Stimulated activated CD4-positive, alpha-beta T cell treated with anti-CD3 and anti-CD28 coated beads, Interleukin-1b, Interleukin-23, amount 100 ng/mL, for 4 hours (primary cell): ENCODE results near the gene STAC2.
A peak's percentile ranks its signal among the peaks of the same experiment; 100 is the strongest.

Source experiments
- DNase-seq, 2 donors: peaks; one replicate each; pipeline ENCODE4 v3.0.0-alpha.2; 2020; ENCODE audit warnings: low read depth in 2 of 2

The STAC2 gene

DNA sequence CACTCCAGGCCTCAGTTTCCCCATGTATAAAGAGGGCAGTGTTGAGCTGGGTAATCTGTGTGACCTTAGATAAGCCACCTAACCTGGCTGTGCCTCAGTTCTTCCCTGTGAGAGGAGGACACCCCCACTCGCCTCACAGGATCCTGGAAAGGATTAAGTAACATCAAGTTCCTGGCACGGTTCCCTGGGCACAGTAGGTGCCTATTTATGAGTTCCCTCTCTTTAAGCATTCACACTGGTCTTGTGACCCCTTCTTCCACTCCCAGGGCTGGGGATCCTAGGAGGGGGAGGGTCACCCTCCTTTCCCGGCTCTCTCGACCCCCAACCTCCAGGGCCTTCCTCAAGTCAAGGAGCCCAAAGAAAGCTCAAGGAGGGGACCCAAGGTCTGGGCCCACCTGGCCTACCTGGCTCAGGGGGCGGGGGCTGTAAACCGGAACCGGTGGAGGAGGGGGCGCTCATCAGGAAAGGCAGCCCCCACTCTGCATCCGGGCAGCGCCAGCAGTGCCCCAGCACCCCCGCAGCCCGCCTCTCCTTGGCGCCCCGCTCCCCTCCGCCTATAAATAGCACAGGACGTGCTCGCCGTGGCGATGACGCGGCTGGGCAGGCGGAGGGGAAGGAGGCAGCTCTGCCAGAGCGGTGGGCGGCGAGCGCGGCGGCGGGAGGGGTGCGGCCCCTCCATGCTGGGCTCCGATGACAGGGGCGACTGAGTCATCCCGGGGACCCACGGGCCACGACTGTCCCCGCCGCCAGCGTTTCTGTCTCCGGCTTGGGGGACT is 16.2 kb downstream of the STAC2 start:
- DNase-seq, result peak; percentile 66 to 77

DNA sequence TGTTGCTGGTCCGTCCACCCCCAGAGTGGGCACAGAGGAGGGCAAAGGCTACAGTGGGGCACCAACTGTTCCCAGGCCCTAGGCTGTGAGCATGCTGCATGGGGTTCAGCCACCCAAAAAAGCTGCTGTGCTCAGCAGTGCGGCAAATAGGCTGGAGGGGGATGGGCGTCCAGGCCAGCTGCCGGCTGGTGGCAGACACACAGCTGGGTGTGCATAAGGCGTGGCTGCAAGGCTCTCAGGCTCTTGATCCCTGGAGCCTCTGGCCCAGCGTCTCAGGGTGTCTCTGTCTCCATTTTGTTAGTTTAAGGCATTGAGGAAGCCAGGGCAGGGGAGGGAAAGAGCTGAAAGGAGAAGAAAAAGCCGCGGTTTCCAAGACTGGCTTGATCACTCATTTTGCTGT is 16.9 kb downstream of the STAC2 start:
- no peak for DNase-seq

DNA sequence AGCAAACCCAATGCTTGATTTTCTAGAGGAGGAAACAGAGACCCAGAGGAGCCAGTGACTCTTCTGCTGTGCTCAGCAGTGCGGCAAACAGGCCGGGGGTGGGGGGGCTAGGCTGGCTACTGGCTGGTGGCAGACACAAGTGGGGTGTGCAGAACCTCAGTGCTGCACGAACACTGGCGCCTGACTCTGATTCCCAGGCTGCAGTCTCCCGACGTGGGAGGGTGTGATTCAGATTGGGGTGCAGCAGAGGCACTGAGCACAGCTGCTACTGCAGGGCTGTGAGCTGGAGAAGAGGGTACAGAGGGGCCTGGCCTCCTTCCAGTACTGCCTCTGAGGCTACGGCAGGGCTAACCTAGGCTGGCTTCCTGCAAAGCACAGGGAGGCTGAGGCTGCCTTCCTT is 17.6 kb downstream of the STAC2 start:
- no peak for DNase-seq

DNA sequence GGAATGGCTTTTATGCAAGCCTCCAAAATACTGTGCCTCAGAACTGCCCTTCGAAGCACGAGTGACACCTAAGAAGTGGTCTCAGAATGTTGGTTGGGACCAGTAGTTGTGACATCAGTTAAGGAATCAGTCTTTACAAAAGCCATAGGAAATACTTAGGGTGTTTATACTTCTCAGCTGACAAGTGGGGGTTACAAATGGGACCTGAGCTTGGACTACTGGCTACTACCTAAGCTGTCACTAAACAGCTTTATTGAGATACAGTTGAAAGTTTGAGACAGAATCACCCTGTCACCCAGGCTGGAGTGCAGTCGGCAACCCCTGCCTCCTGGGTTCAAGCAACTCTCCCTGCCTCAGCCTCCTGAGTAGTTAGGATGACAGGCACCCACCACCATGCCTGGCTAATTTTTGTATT is 20.6 kb downstream of the STAC2 start:
- DNase-seq, result no peak

DNA sequence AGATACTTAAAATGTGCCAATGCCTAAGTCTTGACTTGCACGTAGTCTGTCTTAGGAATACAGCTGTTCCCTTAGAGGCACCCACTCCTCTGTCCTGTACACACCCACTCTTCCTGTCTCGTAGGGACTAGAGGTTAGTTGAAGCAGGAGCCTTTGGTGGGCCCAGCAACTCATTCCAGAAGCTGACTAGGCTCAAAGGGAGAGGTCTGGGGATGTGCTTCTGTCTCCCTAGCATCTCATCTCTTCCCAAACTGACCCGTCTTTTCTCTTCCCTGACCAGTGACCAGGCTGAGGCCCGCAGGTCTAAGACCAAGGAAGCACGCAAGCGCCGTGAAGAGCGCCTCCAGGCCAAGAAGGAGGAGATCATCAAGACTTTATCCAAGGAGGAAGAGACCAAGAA is 21.5 kb downstream of the STAC2 start:
- DNase-seq, result no peak

DNA sequence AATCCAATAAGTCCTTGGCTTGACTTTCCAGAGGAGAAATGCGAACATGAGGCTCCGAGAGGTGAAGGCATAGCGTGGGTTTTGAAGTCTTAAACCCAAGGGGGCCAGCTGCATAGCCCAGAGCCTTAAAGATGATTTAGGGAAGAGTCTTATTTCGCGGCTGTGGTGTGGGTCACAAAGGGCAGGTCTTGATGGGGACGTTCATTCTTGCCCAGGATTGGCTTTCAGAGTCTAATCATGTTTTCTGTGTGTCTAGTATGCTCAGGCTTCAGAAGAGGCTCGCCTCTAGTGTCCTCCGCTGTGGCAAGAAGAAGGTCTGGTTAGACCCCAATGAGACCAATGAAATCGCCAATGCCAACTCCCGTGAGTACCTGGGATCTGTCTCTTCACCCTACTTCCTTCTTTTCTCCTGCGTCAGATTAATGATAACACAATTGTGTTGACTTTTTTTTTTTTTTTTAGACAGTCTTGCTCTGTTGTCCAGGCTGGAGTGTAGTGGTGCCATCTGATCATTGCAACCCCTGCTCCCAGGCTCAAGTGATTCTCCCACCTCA is 24.7 kb downstream of the STAC2 start:
- no peak for DNase-seq

DNA sequence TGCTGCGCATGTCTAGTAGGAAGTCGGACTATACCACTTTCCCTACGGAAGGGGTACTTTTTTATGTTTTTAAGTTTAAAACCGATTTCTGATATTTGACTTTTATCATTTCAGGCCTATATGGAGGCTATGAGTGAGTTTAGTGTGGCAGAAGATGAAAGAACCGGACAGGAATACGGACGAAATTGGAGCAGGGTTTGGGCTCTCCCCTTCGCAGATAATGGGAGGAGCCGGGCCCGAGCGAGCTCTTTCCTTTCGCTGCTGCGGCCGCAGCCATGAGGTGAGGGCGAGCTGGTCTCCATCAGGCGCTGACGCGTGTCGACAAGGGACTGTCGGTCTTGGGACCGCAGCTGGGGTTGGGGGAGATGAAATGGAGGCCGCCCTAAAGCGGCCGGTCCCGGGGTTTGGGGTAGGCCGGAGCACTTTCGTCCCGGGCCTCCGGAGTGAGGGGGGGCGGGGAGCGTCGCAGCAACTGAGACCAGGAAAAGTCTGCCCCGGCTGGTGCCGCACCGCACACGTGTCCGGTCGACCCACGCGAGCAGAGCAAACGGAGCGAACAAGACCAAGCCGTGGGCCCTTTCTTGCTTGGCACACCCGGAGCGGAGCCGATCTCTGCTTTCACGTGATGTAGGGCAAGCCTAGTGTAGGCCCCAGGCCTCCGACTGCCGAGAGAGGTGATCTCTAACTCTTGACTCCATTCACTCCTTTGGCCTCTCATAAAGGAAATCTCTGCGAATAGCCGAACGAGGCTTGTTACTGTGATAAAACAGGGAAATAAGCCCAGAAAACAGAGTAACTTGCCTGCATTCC is 25.5 kb downstream of the STAC2 start, which contains the start of gene RPL19:
RPL19 (plus strand) TSS at position 214 of the 810 bp plus-strand sequence; CDS start at position 276, 62 bp downstream.
- peak; percentile 71 to 75 for DNase-seq

DNA sequence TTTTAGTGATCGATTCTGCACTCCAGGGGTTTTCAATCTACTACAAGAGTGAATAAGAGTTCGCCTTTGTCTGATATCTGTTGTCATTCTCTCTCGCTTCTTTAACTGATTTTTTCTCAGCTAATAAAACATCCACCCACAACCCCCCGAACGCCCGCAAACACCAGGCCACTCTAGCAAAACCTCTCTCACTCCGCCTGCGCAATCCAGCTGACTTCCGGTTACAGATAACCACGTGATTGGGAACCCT is 26.0 kb downstream of the STAC2 start:
- peak; percentile 73 to 82 for DNase-seq

DNA sequence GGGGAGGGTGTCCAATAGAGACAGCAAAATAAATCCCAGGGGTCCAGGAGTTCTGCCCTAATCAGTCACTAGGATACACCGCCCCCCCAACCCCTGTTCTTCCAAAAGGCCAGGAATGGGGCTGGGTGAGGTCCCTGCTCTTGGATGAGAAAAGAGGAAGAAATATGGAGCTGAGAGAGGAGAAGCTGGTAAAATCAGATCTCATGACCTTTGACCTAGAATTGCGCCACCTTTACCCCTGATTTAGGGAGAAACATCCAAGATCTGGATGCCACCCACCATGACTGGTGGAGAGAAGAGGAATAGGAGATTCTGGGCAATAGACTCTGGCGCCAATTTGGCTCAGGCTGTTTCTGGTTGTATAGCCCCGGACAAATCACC is 27.6 kb downstream of the STAC2 start:
- no peak for DNase-seq

DNA sequence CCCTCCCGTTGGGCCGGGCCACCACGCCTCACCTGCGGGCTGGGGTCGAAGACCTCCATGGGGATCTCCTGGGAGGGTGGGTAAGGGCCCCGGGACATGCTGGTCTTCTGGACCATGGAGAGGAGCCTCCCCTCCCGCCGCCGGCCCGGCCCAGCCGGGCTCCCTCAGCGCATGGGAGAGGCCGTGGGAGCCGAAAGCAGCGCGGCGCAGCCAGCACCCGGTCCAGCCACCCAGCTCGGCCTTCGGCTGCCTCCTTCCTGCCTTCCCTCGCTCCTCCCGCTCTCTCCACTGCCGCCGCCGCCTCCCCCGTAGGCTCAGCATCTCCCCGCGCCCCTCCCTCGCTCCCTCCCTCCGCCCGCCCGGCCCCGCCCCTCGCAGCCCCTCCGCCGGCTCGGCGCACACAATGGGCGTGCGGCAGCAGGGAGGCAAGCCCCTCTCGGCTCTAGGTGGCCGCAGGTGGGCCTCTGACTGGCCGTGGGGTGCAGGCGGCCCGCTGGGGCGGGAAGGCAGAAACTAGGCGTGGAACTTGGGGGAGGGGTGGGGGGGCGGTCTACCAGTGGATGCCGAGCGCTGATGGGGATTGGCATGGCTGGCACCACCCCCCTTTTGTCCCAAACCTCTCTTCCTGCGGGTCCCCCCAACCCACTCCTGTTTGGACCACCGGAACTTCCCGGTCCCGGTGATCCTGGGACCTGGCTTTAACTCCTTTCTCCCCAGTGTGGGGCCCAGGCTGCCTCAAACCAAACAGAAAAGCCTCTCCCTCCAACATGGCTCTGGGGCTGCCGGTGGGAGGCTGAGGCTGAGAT is 28.2 kb downstream of the STAC2 start, which contains the start of gene CACNB1:
CACNB1 (minus strand) TSS at position 290 of the 806 bp plus-strand sequence; CDS start at position 116, 174 bp downstream.
- peak; percentile 51 to 66 for DNase-seq

DNA sequence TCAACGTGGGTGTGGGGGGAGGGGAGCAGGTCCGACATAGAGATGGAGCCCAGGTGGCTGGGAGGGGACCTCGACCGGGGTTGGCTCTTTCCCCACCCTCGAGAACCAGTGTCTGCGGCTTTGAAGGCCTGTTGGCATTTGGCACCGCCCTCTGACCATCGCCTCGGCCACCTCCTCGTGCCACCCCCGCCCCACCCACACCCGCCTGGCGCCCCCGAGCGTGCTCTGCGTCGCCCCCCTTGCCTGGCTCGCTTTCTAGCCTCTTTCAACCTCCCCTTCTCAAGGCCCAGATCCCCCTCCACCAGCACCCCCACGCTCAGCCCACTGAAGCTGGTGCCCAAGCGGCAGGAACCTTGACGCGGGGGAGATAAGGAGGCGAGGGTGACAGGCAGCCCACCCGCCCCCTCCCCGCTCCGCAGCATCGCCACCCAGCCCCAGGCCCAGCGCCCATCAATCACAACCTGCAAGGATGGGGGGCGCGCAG is 28.9 kb downstream of the STAC2 start:
- DNase-seq, result no peak

DNA sequence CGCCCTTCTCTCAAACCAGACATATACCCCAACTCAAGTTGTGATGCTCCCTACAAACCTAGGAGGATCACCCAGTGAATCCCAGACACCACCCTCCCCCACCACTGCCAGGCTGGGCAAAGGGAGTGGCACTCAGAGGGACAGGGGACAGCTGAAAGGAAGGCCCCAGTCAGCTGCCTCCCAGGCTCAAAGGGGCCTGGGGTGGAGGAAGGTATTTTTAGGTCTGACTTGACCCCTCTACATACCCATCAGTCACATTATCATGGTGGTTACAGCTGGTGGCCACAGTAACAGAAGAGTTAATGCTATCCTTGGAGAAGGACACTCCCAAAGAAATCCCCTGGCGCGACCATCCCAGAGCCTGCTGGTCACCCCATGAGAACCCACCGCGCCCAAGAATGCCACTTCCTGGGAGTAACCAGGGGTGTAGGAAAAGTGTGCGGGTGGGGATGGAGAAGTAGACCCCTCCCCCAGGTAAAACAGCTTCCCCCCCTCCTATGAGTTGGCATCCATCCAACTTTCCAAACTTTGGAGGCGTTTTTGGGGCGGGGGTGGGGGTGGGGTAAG is 29.4 kb downstream of the STAC2 start:
- no peak for DNase-seq

DNA sequence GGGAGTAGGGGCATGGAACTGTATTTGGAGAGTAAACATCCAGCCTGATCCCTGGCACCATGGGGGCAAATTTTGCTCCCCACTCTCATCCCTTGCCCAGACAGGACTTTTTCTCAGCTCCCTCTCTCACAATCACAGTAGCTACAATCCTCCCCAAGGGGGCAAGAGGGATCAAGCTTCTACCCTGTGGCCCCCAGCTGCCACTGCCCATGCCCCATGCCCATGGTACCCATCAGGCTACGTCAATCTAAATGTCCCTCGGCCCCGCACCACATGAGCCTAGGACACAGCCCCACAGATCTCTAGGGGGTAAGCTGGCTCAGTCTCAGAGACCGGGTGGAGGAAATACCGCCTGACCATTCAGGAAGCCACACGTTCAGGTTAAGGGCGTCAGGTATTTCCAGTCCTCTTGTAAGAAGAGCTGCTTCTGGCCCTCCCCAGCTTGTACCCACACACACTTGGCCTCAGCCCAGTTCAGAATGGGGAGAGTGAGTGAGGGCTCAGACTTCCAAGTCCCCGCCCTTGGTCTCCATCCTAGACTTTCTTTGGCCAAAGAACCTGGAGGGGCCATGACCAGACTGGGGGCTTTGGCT is 30.1 kb downstream of the STAC2 start:
- DNase-seq, result no peak

DNA sequence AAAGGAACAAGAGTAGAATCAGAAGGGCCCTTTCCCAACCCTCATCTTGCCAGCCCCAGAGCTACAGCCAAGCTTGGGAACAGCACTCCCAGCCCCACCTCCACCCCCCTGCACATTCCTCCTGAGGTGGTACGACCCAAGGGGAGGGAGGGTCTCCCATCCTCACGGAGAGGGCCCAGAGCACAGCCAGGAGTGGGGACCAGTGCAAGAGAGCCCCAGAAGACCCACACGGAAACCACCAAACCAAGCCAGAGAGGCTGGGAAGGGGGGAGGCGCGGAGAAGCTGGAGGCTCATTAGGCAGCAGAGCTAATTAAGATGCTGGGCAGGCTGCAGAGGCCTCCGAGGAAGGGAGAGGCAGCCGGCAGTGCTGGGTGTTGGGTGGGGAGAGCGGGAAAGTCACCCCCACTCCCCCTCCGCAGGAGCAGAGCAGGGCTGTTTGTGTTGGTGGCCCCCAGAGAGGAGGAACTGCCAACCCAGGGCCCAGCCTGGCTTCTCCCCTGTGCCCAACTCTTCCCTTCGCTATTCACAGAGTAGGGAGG is 30.7 kb downstream of the STAC2 start:
- DNase-seq, result no peak

DNA sequence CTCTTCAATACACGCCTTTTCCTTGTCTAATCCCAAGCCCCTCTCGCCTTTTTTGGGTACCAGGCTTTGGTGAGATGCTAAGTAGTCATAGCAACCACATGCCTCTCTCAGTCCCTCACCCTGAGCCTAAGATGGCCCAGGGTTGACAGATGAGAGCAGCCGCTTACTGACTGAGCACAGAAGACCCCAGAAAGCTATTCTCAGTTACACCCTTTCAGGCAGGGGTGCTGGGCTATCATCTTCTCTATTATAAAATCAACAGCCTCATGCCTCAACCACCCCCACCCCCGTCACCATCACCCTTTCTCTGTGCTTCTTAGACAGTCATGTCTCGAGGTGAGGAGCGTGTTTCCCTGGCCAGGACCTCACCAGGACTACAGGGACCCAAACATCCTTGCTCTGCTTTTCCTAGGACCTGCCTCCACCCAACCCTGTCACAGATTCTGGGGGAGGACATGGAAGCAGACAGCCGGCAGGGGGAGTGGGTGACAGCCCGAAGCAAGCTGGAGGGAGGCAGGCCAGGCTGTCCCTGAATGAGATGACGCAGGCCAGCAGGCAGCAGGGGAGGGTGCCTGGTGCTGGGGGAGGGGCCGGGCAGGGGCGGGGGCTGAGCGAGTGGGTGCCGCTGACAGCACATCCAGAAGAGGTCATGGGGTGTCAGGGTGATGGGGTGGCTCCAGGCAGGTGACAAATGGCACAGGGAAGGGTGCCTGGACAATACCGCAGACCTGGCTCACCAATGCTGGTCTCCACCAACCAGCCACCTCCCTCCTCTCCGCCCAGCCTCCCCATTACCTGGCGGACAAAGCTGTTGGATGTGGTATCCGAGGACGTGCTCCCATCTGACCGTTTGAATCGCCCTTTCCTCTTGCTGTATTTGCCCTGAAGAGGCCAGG is 31.4 kb downstream of the STAC2 start:
- DNase-seq, result no peak

DNA sequence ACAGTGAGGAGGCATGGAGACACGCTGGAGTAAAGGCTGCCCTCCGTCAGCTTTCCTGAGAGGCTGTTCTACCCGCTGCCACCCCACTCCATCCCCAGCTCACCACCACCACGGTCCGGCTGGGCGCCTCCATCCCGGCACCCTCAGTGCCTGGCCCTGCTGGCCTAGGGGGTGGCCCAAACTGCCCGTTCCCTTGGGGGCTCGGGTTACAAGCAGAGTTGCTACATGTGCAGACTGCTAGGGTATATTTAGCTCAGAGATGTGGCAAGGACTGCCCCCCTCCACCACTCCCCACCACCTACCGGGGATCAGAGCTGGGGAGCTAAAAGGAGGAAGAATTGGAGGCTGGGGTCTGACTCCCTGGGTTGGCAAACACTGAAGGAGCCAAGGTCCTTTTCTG is 32.4 kb downstream of the STAC2 start:
- no peak for DNase-seq

DNA sequence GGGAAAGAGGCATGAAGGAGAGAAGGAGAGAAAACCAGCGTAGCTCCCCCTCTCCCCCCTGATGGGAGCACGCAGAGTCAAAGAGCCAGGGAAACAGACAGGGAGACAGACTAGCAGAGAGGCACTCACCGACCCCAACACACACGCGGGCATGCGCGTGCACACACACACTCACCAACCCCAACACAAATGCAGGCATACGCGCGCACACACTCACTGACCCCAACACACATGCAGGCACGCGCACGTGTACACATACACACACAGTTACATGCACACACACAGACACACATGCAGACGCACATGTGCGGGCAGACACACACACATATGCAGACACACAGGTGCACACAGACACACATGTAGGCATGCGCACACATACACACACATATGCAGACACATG is 32.8 kb downstream of the STAC2 start:
- no peak for DNase-seq

DNA sequence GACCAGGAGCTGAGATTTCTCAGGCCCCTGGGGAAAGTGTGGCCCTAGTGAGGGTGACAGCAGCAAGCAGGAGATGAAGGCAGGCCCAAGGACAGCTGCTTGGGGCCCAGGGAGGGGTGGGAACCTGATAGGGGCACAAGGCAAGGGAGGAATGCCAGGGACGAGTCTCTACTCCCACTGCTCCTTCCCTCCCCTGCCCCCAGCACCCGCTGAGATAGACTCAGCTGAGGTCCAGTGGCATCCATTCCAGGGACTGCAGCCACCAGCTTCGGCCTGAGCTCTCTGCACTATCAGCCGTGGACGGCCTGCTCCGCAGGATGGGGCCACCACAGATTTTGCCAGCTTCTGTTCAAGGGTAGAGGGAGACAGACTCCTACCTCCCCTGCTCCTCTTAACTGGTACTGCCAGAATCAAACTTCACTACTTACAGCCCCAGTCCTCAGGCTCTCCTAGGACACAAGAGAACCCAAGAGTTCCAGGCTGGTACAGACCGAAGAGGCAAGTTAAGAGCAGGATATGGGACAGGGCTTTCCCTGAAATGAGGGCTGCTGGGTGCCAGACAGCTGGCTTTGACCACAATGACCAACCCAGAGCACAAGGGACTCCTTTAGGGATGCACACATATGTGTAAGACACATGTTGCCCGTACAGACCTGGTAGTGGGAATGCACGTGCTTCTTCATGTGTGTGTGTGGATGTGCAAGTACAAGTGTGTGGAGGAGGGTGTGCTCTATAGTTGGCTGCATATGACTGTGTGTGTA is 33.8 kb downstream of the STAC2 start:
- DNase-seq, result no peak
